Measurements from ENCODE around the gene USH1G.

Gene USH1G

DNA sequence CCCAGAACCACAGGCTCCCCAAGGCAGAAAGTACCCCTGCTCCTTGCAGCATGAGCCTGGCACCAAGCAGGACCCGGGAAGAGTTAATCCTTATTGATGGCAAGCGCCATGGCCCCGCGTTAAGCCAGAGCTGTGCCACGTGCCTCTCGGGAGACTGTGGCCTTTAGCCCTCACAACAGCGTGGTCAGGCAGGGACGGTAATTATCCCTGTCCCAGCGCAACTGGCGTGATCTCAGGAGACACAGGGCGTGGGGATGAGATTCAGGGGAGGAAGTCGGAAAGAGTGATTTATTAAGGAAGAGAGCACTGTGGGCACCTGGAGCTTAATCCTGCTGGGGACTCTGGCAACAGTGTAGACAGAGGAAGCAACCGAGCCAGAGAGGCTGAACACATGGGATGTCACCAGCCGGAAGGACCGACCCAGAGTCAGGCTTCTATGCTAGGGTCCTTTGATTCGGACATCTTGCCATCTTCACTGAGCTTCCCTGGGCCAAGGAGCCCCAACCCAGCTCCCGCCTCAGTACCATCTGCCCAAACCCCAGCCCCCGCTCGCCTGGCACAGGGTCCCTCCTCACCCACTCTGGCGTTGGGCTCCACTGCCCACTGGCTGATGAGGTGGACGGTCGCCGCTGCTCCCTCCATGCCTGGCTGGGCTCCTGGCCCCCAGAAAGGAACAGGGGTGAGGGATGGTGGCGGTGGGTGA, 29.5 kb upstream of the USH1G start:
- no peaks in the 10 kb centered on the region for H3K4me1 ChIP-seq (ENCODE audit: low read length)
- no peak overlapping the region for H3K4me2 ChIP-seq (ENCODE audit: low read depth, low read length)
- TF ChIP-seq EZH2phosphoT487 (IDR thresholded peaks at IDR 0.05; ENCODE audit: low read length): no peak
- TF ChIP-seq, protein P1, sequence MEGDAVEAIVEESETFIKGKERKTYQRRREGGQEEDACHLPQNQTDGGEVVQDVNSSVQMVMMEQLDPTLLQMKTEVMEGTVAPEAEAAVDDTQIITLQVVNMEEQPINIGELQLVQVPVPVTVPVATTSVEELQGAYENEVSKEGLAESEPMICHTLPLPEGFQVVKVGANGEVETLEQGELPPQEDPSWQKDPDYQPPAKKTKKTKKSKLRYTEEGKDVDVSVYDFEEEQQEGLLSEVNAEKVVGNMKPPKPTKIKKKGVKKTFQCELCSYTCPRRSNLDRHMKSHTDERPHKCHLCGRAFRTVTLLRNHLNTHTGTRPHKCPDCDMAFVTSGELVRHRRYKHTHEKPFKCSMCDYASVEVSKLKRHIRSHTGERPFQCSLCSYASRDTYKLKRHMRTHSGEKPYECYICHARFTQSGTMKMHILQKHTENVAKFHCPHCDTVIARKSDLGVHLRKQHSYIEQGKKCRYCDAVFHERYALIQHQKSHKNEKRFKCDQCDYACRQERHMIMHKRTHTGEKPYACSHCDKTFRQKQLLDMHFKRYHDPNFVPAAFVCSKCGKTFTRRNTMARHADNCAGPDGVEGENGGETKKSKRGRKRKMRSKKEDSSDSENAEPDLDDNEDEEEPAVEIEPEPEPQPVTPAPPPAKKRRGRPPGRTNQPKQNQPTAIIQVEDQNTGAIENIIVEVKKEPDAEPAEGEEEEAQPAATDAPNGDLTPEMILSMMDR (IDR thresholded peaks at IDR 0.05; ENCODE audit: low read length): no peak
- TF ChIP-seq EZH2 (optimal IDR thresholded peaks at IDR 0.05; ENCODE audit: low read depth, low read length): no peak
- H3K9me3 ChIP-seq (replicated peaks; ENCODE audit: insufficient read depth, low read length): no peaks in the 10 kb centered on the region
- H3K27me3 ChIP-seq (replicated peaks; ENCODE audit: insufficient read depth, low read length): peaks cover 88% of the 10 kb centered on the region
- no peak overlapping the region for H3K4me3 ChIP-seq (ENCODE audit: low read length)
- no peaks in the 10 kb centered on the region for H3K9me2 ChIP-seq (replicated peaks; ENCODE audit: insufficient read depth, low read length)
- H3K79me2 ChIP-seq (ENCODE audit: low read length): no peaks in the 10 kb centered on the region
- H3F3A ChIP-seq (ENCODE audit: insufficient read depth, low read length): no peaks in the 10 kb centered on the region
- no peaks in the 10 kb centered on the region for H3K36me3 ChIP-seq (replicated peaks; ENCODE audit: insufficient read depth, low read length)
- no peak overlapping the region for H3K27ac ChIP-seq (ENCODE audit: low read length)
- no peak for DNase-seq
- no peaks in the 10 kb centered on the region for H4K20me1 ChIP-seq (ENCODE audit: insufficient read depth, low read length)
- H3K9ac ChIP-seq (ENCODE audit: low read length): no peak overlapping the region
- no peak overlapping the region for H2AFZ ChIP-seq (ENCODE audit: low read length)

- H4K20me1 ChIP-seq (ENCODE audit: insufficient read depth, low read length): no peaks in the 10 kb centered on the region
- H3K4me1 ChIP-seq (ENCODE audit: low read length): no peaks in the 10 kb centered on the region
- no peaks in the 10 kb centered on the region for H3K9me3 ChIP-seq (replicated peaks; ENCODE audit: insufficient read depth, low read length)
- H2AFZ ChIP-seq (ENCODE audit: low read length): no peak overlapping the region
- no peak overlapping the region for H3K4me3 ChIP-seq (ENCODE audit: low read length)
- H3K27me3 ChIP-seq (replicated peaks; ENCODE audit: insufficient read depth, low read length): peaks cover 94% of the 10 kb centered on the region
- H3K9me2 ChIP-seq (replicated peaks; ENCODE audit: insufficient read depth, low read length): no peaks in the 10 kb centered on the region
- no peak overlapping the region for H3K9ac ChIP-seq (ENCODE audit: low read length)
- H3K79me2 ChIP-seq (ENCODE audit: low read length): no peaks in the 10 kb centered on the region
- no peaks in the 10 kb centered on the region for H3K36me3 ChIP-seq (replicated peaks; ENCODE audit: insufficient read depth, low read length)
- DNase-seq: no peak
- no peak overlapping the region for H3K27ac ChIP-seq (ENCODE audit: low read length)
- no peak overlapping the region for H3K4me2 ChIP-seq (ENCODE audit: low read depth, low read length)
- no peaks in the 10 kb centered on the region for H3F3A ChIP-seq (ENCODE audit: insufficient read depth, low read length)
- TF ChIP-seq, protein P1 (IDR thresholded peaks at IDR 0.05; ENCODE audit: low read length): no peak
- TF ChIP-seq EZH2 (optimal IDR thresholded peaks at IDR 0.05; ENCODE audit: low read depth, low read length) (no peak), EZH2phosphoT487 (IDR thresholded peaks at IDR 0.05; ENCODE audit: low read length) (no peak)
Observed at GRCh38 chr17:74951680-74952421, 28.8 kb upstream of the USH1G start.

DNA sequence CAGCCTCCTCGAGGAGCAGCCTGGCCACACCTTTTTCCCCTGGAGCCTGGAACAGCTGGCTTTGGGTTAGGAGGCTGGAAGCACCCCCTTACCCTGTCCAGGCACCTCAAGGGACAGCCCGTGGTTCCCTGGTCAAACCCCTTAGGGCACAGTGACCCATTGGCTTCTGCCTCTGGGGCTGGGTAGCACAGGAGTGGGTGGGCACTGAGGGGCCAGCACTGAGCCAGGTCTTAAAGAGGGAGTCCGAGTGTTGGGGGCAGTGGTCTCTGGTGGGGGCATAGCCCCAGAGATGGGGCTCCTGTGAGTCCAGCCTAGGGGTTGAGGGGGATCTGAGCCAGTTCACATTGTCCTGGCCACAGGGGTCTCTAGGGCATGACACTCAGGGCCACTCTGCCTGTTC, 28.0 kb upstream of the USH1G start:
- Histone ChIP-seq H3K9me2 (replicated peaks; ENCODE audit: insufficient read depth, low read length) (no peaks in the 10 kb centered on the region), H3K4me3 (ENCODE audit: low read length) (no peak overlapping the region), H3K79me2 (ENCODE audit: low read length) (no peaks in the 10 kb centered on the region), H3K27ac (ENCODE audit: low read length) (no peak overlapping the region), H3K9me3 (replicated peaks; ENCODE audit: insufficient read depth, low read length) (no peaks in the 10 kb centered on the region), H3K4me1 (ENCODE audit: low read length) (no peaks in the 10 kb centered on the region), H3K27me3 (replicated peaks; ENCODE audit: insufficient read depth, low read length) (peaks cover 91% of the 10 kb centered on the region), H3K4me2 (ENCODE audit: low read depth, low read length) (no peak overlapping the region), H2AFZ (ENCODE audit: low read length) (no peak overlapping the region), H3K36me3 (replicated peaks; ENCODE audit: insufficient read depth, low read length) (no peaks in the 10 kb centered on the region), H3K9ac (ENCODE audit: low read length) (no peak overlapping the region), H4K20me1 (ENCODE audit: insufficient read depth, low read length) (no peaks in the 10 kb centered on the region), H3F3A (ENCODE audit: insufficient read depth, low read length) (no peaks in the 10 kb centered on the region)
- no peak for DNase-seq
- no peak for TF ChIP-seq EZH2phosphoT487 (IDR thresholded peaks at IDR 0.05; ENCODE audit: low read length)
- TF ChIP-seq, protein P1 (IDR thresholded peaks at IDR 0.05; ENCODE audit: low read length): no peak
- TF ChIP-seq EZH2 (optimal IDR thresholded peaks at IDR 0.05; ENCODE audit: low read depth, low read length): no peak

Data from MM.1S (cell line).